A673 (cell line): ENCODE results near the gene KCNJ18. TPM values are rescaled to one million over a fixed set of nuclear protein-coding genes. Genes with fewer than 3 reads are reported as not detected.
"Not testable (repeated sequence)": the region's sequence is repeated elsewhere in the genome, so short reads cannot be mapped to it uniquely, and the experiment has no call there.

Experiments
- BruUV-seq: library from RNA; stranded (reverse); fragments of 400-500 nt; replicated peaks from 2 replicates; lab custom pipeline; 2021; lab: Mats Ljungman, UMichigan
- CTCF ChIA-PET: fragments of 300-600 bp; sonication (Branson Sonifier 250); formaldehyde crosslinking; loops from one replicate; lab custom pipeline; 2022; ENCODE audit warnings: antibody characterized with exemption; lab: Charles Lee
- POLR2A ChIA-PET: fragments of 300-600 bp; sonication (Branson Sonifier 250); formaldehyde crosslinking; loops from one replicate; lab custom pipeline; 2022; ENCODE audit warnings: antibody characterized with exemption; ENCODE audit not compliant: low non-redundant PET; lab: Charles Lee
- DNase-seq: peaks from one replicate; pipeline ENCODE4 v3.0.0-alpha.2; 2015; ENCODE audit warnings: low spot score
- H3K27ac ChIP-seq: fragments of 200-600 bp; sonication (generic); 2 replicates; pipeline ENCODE4 v1.5.1; 2016; ENCODE audit warnings: mixed run types, low read depth, mild to moderate bottlenecking, mixed read lengths, antibody characterized with exemption, low read length; ENCODE audit not compliant: poor library complexity, severe bottlenecking
- H3K27me3 ChIP-seq: fragments of 200-600 bp; sonication (generic); replicated peaks from 2 replicates; pipeline ENCODE4 v1.6.1; 2017; ENCODE audit warnings: mixed run types, low read depth, mild to moderate bottlenecking, mixed read lengths, antibody characterized with exemption, low read length; ENCODE audit not compliant: insufficient read depth, poor library complexity
- H3K36me3 ChIP-seq: fragments of 200-600 bp; sonication (generic); 2 replicates; pipeline ENCODE4 v1.6.1; 2016; ENCODE audit warnings: mixed run types, mild to moderate bottlenecking, mixed read lengths, antibody characterized with exemption, low read length; ENCODE audit not compliant: insufficient read depth, poor library complexity, severe bottlenecking
- H3K4me1 ChIP-seq: fragments of 200-600 bp; sonication (generic); 2 replicates; pipeline ENCODE4 v1.6.1; 2017; ENCODE audit warnings: mixed run types, mild to moderate bottlenecking, mixed read lengths, antibody characterized with exemption, low read length; ENCODE audit not compliant: insufficient read depth, poor library complexity, severe bottlenecking
- H3K4me3 ChIP-seq: fragments of 200-600 bp; sonication (generic); 2 replicates; pipeline ENCODE4 v1.5.1; 2016; ENCODE audit warnings: low read depth, mixed run types, mild to moderate bottlenecking, mixed read lengths, low read length; ENCODE audit not compliant: poor library complexity, severe bottlenecking
- H3K9me3 ChIP-seq: fragments of 200-600 bp; sonication (generic); 2 replicates; pipeline ENCODE4 v1.6.1; 2016; ENCODE audit warnings: mixed run types, low read depth, mild to moderate bottlenecking, mixed read lengths, antibody characterized with exemption, low read length; ENCODE audit not compliant: poor library complexity, severe bottlenecking
- intact Hi-C: fragments of 100-400 bp; cut with micrococcal nuclease; formaldehyde crosslinking; loops from one replicate; pipeline ENCODE4 v1.10.0; 2022; ENCODE audit not compliant: unreplicated experiment
- total RNA-seq: library from RNA; stranded (reverse); gene quantifications from 2 replicates; pipeline ENCODE4 v1.2.3, GENCODE V29; 2021

The KCNJ18 gene
- total RNA-seq, 1 experiment from 2014 or later: not detected

DNA sequence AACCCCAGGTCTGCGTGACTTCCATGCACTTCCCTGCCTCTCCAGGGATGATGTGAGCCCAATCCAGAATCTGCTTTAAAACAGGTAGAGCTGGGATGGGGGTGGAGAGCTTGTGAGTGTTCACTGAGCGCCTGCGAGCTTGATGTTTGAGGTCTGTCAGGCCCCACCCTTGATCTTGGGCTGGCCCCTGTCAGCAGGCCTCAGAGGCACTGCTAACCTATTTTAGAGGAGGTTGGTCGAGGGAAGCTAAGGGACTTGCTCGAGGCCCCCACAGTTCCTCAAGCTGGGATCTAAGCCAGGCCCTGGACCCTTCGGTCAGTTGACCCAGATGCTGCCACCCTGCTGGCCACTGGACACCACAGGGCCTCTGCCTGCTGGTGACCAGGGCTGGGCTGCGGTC lies 14.8 kb downstream of the KCNJ18 start:
- H3K4me1 ChIP-seq, H3K27ac ChIP-seq, CTCF ChIA-PET, H3K4me3 ChIP-seq, H3K27me3 ChIP-seq, H3K9me3 ChIP-seq, POLR2A ChIA-PET, DNase-seq, intact Hi-C loops, H3K36me3 ChIP-seq, BruUV-seq: not testable (repeated sequence)

- H3K9me3 ChIP-seq, CTCF ChIA-PET, H3K36me3 ChIP-seq, H3K4me1 ChIP-seq, H3K27me3 ChIP-seq, POLR2A ChIA-PET, BruUV-seq, H3K27ac ChIP-seq, intact Hi-C loops, H3K4me3 ChIP-seq, DNase-seq: not testable (repeated sequence)
These were observed 15.6 kb downstream of the KCNJ18 start for GRCh38 chr17:21707711-21708611.

DNA sequence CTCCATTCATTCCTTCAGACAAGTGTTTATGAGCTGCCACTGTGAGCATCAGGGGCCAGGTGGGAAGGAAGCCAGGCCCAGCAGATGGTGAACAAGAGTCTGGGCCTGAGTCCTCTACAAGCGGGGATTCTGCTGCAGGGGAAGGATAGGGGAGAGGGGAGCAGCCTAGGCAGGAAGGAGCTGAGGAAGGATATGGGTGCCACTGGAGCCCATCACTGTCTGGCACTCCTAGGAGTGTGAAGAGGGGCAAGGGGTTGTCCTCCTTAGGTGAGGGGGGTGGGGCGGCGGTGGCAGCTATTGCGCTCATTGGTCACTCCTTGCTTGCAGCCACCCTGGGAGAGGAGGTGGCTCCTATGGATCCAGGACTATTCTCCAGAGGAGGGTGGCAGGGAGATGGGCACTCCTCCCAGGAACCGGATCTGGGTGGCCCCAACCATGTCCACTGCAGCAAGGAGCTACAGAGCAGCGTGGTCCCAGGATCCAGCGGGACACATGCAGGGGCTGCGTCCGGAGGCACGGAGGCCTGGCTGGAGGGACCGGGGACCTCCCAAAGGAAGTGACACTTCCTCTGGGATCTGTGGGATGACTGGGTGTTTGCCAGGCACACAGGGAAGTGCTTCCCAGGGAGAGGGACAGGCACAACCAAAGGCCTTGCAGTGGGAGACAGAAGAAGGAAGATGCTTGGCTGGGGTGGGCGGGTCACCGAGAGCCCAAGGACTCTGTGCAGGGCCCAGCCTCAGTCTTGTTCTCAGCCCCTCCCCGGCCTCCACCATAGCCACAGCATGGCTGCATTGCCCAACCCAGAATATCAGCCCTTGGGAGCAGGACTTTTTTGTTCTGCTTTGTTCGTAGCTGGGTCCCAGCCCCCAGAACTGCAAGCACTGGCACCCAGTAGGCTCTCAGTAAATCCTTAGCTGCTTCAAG lies 16.6 kb downstream of the KCNJ18 start:
- H3K27me3 ChIP-seq, H3K4me3 ChIP-seq, H3K36me3 ChIP-seq, H3K9me3 ChIP-seq, BruUV-seq, intact Hi-C loops, H3K4me1 ChIP-seq, H3K27ac ChIP-seq, CTCF ChIA-PET, DNase-seq, POLR2A ChIA-PET: not testable (repeated sequence)

GRCh38 chr17:21709994-21710393 lies 17.7 kb downstream of the KCNJ18 start:
- CTCF ChIA-PET, intact Hi-C loops, H3K36me3 ChIP-seq, H3K27ac ChIP-seq, POLR2A ChIA-PET, H3K4me1 ChIP-seq, H3K4me3 ChIP-seq, BruUV-seq, H3K9me3 ChIP-seq, H3K27me3 ChIP-seq, DNase-seq: not testable (repeated sequence)

- H3K4me1 ChIP-seq, H3K27me3 ChIP-seq, POLR2A ChIA-PET, intact Hi-C loops, H3K4me3 ChIP-seq, BruUV-seq, H3K9me3 ChIP-seq, H3K27ac ChIP-seq, H3K36me3 ChIP-seq, DNase-seq: not testable (repeated sequence)
- CTCF ChIA-PET: interaction anchor here (0.6 kb wide), 1 partner anchor 253 kb away, joined by 21 read pairs; no protein-coding TSS in a partner anchor
These were observed 18.2 kb downstream of the KCNJ18 start for GRCh38 chr17:21710486-21710885.
